ENCODE results near the gene PI4KA.

DNA sequence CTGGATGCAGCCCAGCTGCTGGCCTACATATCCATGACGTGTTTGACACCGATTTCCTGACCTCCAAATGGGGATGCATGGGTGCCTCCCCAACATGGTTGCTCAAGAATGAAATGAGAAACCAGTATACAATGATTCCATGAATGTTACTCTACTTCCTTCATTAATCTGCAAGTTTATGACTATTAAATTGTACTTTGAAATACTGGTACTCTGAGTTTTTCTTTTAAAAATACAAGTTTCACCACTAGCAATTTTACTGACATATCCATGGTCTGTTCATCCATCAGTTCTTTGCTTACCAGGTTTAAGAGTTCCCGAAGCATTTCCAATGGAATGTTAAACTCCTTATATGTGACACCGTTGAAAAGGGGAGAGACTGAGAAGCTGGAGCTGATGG, 45.6 kb downstream of the PI4KA start:
- TF ChIP-seq EP300 (IDR thresholded peaks at IDR 0.05), result no peak
- TF ChIP-seq, protein P1, sequence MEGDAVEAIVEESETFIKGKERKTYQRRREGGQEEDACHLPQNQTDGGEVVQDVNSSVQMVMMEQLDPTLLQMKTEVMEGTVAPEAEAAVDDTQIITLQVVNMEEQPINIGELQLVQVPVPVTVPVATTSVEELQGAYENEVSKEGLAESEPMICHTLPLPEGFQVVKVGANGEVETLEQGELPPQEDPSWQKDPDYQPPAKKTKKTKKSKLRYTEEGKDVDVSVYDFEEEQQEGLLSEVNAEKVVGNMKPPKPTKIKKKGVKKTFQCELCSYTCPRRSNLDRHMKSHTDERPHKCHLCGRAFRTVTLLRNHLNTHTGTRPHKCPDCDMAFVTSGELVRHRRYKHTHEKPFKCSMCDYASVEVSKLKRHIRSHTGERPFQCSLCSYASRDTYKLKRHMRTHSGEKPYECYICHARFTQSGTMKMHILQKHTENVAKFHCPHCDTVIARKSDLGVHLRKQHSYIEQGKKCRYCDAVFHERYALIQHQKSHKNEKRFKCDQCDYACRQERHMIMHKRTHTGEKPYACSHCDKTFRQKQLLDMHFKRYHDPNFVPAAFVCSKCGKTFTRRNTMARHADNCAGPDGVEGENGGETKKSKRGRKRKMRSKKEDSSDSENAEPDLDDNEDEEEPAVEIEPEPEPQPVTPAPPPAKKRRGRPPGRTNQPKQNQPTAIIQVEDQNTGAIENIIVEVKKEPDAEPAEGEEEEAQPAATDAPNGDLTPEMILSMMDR (IDR thresholded peaks at IDR 0.05), result no peak

All from tibial nerve (tissue), 4 donors.